GM18499 (cell line): ENCODE results near the gene ACTG2.
"Not testable (repeated sequence)": the region's sequence is repeated elsewhere in the genome, so short reads cannot be mapped to it uniquely, and the experiment has no call there.

ENCODE experiments used
- ATAC-seq: cut with Tn5 transposase; IDR thresholded peaks from one replicate; pipeline ENCODE4 v1.9.1; 2021; ENCODE audit warnings: moderate number of reproducible peaks; ENCODE audit not compliant: insufficient read depth, unreplicated experiment

ACTG2 gene

GRCh38 chr2:73931531-73932500, 39.0 kb downstream of the ACTG2 start:
- no peak for ATAC-seq

- ATAC-seq = no peak
Measured at GRCh38 chr2:73933194-73933593, 40.4 kb downstream of the ACTG2 start.

GRCh38 chr2:73935641-73936040, 42.8 kb downstream of the ACTG2 start:
- no peak for ATAC-seq

- ATAC-seq = no peak
Measured at GRCh38 chr2:73937103-73937885, 44.5 kb downstream of the ACTG2 start.

- ATAC-seq = no peak
Measured at GRCh38 chr2:73937899-73938298, 45.1 kb downstream of the ACTG2 start.

GRCh38 chr2:73938718-73939352, 46.0 kb downstream of the ACTG2 start:
- ATAC-seq = no peak

- ATAC-seq = no peak
Measured at GRCh38 chr2:73939419-73939818, 46.6 kb downstream of the ACTG2 start.

- ATAC-seq = not testable (repeated sequence)
Measured at GRCh38 chr2:73940066-73940465, 47.3 kb downstream of the ACTG2 start.

- ATAC-seq = no peak
Measured at GRCh38 chr2:73942664-73943063, 49.9 kb downstream of the ACTG2 start.

- ATAC-seq = no peak
Measured at GRCh38 chr2:73944714-73945113, 51.9 kb downstream of the ACTG2 start.

- ATAC-seq = no peak
Measured at GRCh38 chr2:73946215-73946614, 53.4 kb downstream of the ACTG2 start.

- no peak for ATAC-seq
Measured at GRCh38 chr2:73946666-73947065, 53.9 kb downstream of the ACTG2 start.

- ATAC-seq = no peak
Measured at GRCh38 chr2:73947412-73948018, 54.7 kb downstream of the ACTG2 start.

- ATAC-seq = no peak
Measured at GRCh38 chr2:73949802-73950201, 57.0 kb downstream of the ACTG2 start.

GRCh38 chr2:73952499-73953446, 60.0 kb downstream of the ACTG2 start:
- no peak for ATAC-seq

- ATAC-seq = no peak
Measured at GRCh38 chr2:73956218-73956865, 63.5 kb downstream of the ACTG2 start.

- no peak for ATAC-seq
Measured at GRCh38 chr2:73961274-73961673, 68.5 kb downstream of the ACTG2 start.

- no peak for ATAC-seq
Measured at GRCh38 chr2:73961823-73962615, 69.2 kb downstream of the ACTG2 start.
